ENCODE results near the gene PSMD10.

Gene PSMD10

GRCh38 chrX:108036298-108036973, 54.9 kb downstream of the PSMD10 start:
- no peaks in the 10 kb centered on the region for H3K79me2 ChIP-seq (ENCODE audit: control insufficient read depth, insufficient read depth, low read length, unreplicated experiment)
- peaks cover 16% of the 10 kb centered on the region for H3K4me1 ChIP-seq (ENCODE audit: control insufficient read depth, insufficient read depth, low read length, unreplicated experiment)
- H3K27me3 ChIP-seq (ENCODE audit: insufficient read depth, low read length), result no peaks in the 10 kb centered on the region
- H3K4me3 ChIP-seq (ENCODE audit: low read depth, low read length), result peak overlapping the region; percentile 16; the same call in 1 of the 2 replicates
- H3K27ac ChIP-seq (ENCODE audit: low read depth, low read length), result peak overlapping the region; percentile 91
- H3K36me3 ChIP-seq (ENCODE audit: insufficient read depth, low read length), result no peaks in the 10 kb centered on the region
- H2AFZ ChIP-seq (ENCODE audit: low read length, unreplicated experiment), result peak overlapping the region; percentile 68

GRCh38 chrX:108034725-108035124, 56.6 kb downstream of the PSMD10 start:
- H3K36me3 ChIP-seq (ENCODE audit: insufficient read depth, low read length), result no peaks in the 10 kb centered on the region
- no peak overlapping the region for H3K4me3 ChIP-seq (ENCODE audit: low read depth, low read length)
- no peak overlapping the region for H3K27ac ChIP-seq (ENCODE audit: low read depth, low read length)
- H3K4me1 ChIP-seq (ENCODE audit: control insufficient read depth, insufficient read depth, low read length, unreplicated experiment), result peaks cover 19% of the 10 kb centered on the region
- no peaks in the 10 kb centered on the region for H3K79me2 ChIP-seq (ENCODE audit: control insufficient read depth, insufficient read depth, low read length, unreplicated experiment)
- H2AFZ ChIP-seq (ENCODE audit: low read length, unreplicated experiment), result no peak overlapping the region
- H3K27me3 ChIP-seq (ENCODE audit: insufficient read depth, low read length), result no peaks in the 10 kb centered on the region
